Muscle layer of colon (tissue), 2 donors: Measurements from ENCODE around the gene TMEM132C.

Experiments used
- H3K27ac ChIP-seq: one replicate; pipeline ENCODE4 v1.7.0; 2013; ENCODE audit warnings: low read depth, mild to moderate bottlenecking, low read length, moderate library complexity
- H3K27me3 ChIP-seq, 2 donors: one replicate each; pipeline ENCODE4 v1.7.0; 2013; ENCODE audit warnings: low read length in 2 of 2, mild to moderate bottlenecking in 2 of 2; ENCODE audit not compliant: insufficient read depth in 2 of 2, control insufficient read depth in 1 of 2
- H3K36me3 ChIP-seq: one replicate; pipeline ENCODE4 v1.7.0; 2013; ENCODE audit warnings: mild to moderate bottlenecking, low read length; ENCODE audit not compliant: insufficient read depth
- H3K4me1 ChIP-seq: one replicate; pipeline ENCODE4 v1.7.0; 2013; ENCODE audit warnings: mild to moderate bottlenecking, low read length; ENCODE audit not compliant: insufficient read depth
- H3K4me3 ChIP-seq, 2 donors: one replicate each; pipeline ENCODE4 v1.7.0; 2013; ENCODE audit warnings: low read length in 2 of 2, low read depth in 1 of 2, mild to moderate bottlenecking in 1 of 2, moderate library complexity in 1 of 2
- H3K9ac ChIP-seq: one replicate; pipeline ENCODE4 v1.7.0; 2013; ENCODE audit warnings: low read length
- H3K9me3 ChIP-seq: one replicate; pipeline ENCODE4 v1.7.0; 2013; ENCODE audit warnings: mild to moderate bottlenecking, low read length
- donor health status: abdominal sarcoma.
- donor health status: Adenocarcinoma of cecum.

The TMEM132C gene

DNA sequence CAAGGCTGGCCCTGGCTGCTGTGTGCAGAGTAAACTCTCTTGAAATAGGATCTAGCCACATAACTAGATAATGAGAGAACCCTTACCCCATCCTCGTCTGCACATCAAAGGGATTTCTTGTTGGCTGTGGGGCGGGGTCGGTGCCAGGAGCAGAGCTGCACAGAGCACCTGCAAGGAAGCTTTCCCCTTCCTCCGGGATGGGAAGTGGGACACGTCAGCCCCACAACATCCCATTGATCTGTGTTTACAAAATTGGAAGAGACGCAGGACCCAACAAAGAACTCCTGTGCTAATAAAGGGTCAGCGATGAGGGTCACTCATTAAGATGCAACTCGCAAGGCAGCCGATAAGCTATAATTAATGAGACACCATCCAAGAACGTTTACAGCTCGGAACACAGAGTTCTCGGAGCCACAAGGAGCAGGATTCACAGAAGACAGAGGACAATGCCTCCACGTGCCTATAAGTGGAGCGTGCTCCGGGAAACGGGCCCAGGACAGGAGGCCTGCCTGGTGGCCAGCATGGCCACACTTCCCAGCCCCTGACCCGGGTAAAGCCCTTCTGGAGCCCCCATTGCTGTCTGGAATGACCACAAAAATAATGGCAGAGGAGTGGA is 385.3 kb downstream of the TMEM132C start:
- Histone ChIP-seq H3K4me3 (no peak overlapping the region), H3K9me3 (no peaks in the 10 kb centered on the region), H3K36me3 (no peaks in the 10 kb centered on the region), H3K9ac (no peak overlapping the region), H3K27ac (no peak overlapping the region), H3K4me1 (no peaks in the 10 kb centered on the region), H3K27me3 (no peaks in the 10 kb centered on the region)

DNA sequence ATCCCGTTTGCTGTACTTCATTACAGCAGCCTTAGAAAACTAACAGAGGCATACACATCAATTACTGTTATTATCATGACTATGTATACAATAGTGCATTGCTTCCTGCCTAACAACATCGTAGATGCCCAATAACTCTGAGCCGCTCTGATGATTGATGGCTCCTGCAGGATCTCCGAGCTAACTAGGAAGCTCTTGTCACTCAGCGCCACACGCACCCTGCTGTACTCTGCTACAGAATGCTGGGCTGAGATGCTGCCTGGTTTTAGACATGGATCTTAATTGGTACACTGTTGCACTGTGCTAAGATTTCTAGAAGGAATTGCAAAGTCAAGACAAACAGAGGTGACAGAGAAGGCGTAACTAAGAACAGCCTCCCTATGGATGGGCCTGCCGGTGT is 387.5 kb downstream of the TMEM132C start:
- Histone ChIP-seq H3K36me3 (no peaks in the 10 kb centered on the region), H3K9ac (no peak overlapping the region), H3K9me3 (no peaks in the 10 kb centered on the region), H3K4me1 (no peaks in the 10 kb centered on the region), H3K4me3 (no peak overlapping the region), H3K27me3 (no peaks in the 10 kb centered on the region), H3K27ac (no peak overlapping the region)

DNA sequence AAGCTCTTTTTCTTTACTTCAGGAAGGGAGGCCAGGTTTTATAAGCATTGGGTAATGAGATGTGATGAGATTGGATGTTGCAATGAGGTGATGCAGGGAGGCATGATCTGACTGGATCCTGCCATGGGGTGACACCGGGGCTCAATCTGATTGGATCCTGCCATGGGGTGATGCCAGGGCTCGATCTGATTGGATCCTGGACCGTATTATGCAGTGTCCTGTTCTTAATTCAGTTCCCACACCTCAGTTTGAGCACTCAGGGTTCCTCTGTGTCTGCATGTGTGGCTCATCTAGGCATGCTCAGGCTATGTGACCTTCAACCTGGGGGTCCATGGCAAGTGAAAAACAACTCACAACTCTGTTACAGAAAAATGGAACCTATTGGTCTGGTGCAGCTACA is 390.4 kb downstream of the TMEM132C start:
- Histone ChIP-seq H3K4me3 (no peak overlapping the region), H3K27ac (no peak overlapping the region), H3K36me3 (no peaks in the 10 kb centered on the region), H3K27me3 (no peaks in the 10 kb centered on the region), H3K9ac (no peak overlapping the region), H3K4me1 (no peaks in the 10 kb centered on the region), H3K9me3 (no peaks in the 10 kb centered on the region)

DNA sequence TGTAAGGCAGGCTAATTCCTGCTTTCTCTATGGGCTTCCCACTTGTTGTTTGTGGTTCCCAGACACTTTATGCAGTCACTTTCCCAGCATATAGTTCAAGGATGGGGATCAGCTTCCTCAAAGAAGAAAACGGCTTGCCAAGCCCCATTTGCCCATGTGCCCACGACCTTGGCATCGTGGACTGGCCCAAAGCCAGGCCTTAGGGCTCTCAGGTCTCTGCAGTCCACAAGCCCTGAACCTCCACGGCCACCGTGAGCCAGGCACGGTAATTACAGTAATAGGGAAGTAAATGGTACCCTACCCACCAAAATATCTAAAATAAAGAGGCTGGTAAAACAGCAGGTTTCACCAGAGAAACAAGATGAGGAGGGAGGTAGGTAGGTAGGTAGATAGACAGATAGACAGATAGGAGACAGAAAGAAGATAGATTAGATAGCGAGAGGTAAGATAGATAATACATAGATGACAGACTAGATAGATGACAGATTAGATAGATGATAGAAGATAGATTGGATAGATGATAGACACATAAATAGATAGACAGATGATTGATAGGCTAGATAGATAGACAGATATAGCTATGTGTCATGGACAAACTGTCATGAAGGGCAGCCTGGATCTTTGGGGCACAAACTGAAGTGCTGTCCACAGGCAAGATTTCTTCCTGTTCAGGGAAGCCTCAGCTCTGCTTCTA is 393.7 kb downstream of the TMEM132C start:
- H3K36me3 ChIP-seq = no peaks in the 10 kb centered on the region
- H3K9ac ChIP-seq = no peak overlapping the region
- no peaks in the 10 kb centered on the region for H3K27me3 ChIP-seq
- no peak overlapping the region for H3K27ac ChIP-seq
- no peaks in the 10 kb centered on the region for H3K9me3 ChIP-seq
- H3K4me3 ChIP-seq = no peak overlapping the region
- H3K4me1 ChIP-seq = no peaks in the 10 kb centered on the region

DNA sequence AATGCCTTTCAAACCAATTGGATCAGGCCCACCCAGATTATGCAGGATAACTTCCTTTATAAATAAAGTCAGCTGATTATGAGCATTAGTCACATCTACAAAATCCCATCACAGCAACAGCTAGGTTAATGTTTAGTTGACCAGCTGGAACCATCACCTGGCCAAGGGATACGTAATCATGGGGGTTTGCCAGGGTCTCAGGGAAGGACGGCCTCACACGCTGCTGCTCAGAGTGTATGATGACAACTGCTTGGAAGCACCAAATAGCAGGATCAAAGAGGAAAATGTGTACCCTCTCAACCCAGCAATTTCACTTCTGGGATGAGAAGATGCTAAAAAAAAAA is 394.2 kb downstream of the TMEM132C start:
- no peaks in the 10 kb centered on the region for H3K36me3 ChIP-seq
- no peaks in the 10 kb centered on the region for H3K9me3 ChIP-seq
- H3K9ac ChIP-seq = no peak overlapping the region
- H3K4me3 ChIP-seq = no peak overlapping the region
- H3K4me1 ChIP-seq = no peaks in the 10 kb centered on the region
- H3K27me3 ChIP-seq = no peaks in the 10 kb centered on the region
- no peak overlapping the region for H3K27ac ChIP-seq

DNA sequence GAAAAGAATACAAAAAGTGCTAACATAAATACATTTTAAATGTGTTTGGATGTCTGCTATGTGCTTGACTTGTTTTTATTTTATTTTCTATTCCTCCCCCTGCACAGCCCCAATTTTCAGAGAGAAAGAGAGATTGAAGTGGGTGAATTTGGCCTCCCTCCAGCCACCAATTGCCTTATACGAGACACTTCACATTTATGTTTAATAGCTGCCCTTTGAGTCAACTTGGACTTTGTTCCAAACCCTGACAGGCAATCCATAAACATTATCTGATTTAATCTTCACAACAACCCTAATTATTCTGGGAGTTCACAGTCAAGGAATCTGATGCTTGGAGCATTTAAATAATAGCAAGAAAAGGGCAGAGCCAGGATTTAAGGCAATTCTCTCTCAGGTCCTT is 395.1 kb downstream of the TMEM132C start:
- Histone ChIP-seq H3K4me1 (no peaks in the 10 kb centered on the region), H3K9ac (no peak overlapping the region), H3K27ac (no peak overlapping the region), H3K27me3 (no peaks in the 10 kb centered on the region), H3K9me3 (no peaks in the 10 kb centered on the region), H3K4me3 (no peak overlapping the region), H3K36me3 (no peaks in the 10 kb centered on the region)

DNA sequence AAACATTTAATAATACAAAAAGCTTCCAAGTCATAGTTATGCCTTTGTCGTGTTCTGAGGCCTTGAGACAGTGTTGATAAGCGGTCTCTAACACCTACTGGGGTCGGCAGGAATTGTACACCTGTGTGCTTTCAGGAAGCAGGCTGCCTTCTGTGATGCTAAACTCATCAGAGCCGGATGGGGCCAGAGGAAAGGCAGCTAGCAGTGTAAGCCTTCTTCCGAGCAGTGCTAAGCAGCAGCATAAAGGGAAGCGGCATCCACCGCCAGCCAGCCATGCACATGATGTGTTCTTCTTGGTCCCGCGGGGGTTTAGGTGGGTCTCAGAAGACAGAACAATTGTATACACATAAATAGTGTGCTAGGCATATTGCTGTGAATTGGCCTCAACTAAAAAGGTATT is 397.5 kb downstream of the TMEM132C start:
- Histone ChIP-seq H3K4me1 (no peaks in the 10 kb centered on the region), H3K4me3 (no peak overlapping the region), H3K36me3 (no peaks in the 10 kb centered on the region), H3K27me3 (no peaks in the 10 kb centered on the region), H3K9ac (no peak overlapping the region), H3K9me3 (no peaks in the 10 kb centered on the region), H3K27ac (no peak overlapping the region)

DNA sequence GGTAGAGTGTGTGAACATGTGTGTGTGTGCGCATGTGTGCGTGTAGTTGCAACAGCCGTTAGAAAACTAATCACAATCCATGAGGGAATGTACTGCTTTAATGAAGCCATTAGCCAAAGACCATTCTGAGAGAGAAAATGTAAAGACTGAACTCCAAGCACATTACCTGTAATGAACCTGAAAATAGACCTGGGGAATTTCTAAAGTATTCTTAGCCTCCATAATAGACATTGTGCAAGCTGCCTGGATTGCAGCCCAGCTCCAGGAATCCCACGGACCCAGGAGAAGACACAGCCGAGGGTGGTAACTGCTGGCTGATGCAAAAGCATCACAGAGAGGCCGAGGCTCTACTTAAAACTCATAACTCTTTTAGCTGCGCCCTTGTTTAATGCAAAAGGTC is 400.2 kb downstream of the TMEM132C start:
- Histone ChIP-seq H3K9me3 (no peaks in the 10 kb centered on the region), H3K4me1 (no peaks in the 10 kb centered on the region), H3K4me3 (no peak overlapping the region), H3K9ac (no peak overlapping the region), H3K36me3 (no peaks in the 10 kb centered on the region), H3K27me3 (no peaks in the 10 kb centered on the region), H3K27ac (no peak overlapping the region)

DNA sequence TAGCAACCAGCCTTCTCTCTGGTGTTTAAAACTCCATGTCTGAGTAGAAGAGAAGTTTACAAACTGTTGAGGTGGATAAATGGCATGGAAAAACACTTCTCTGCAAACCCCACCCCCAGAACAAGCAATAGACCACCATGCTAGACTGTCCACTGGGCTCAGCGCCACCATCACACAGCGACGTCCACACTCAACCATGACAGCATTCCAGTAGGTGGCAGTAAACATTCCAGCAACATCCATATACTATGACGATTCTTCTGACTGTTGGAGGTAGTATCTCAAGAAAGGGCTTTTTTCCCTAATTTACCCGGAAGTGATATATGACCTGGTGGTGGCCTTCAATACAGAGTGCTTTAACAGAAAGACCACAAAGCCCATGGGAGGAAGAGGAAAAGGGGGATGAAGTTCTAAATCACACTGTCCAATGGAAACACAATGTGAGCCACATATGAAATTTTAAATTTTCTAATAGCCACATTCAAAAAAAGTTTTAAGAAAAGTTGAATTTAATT is 404.6 kb downstream of the TMEM132C start:
- no peaks in the 10 kb centered on the region for H3K4me1 ChIP-seq
- no peak overlapping the region for H3K27ac ChIP-seq
- H3K4me3 ChIP-seq = no peak overlapping the region
- no peaks in the 10 kb centered on the region for H3K36me3 ChIP-seq
- H3K9me3 ChIP-seq = no peaks in the 10 kb centered on the region
- H3K9ac ChIP-seq = no peak overlapping the region
- no peaks in the 10 kb centered on the region for H3K27me3 ChIP-seq

DNA sequence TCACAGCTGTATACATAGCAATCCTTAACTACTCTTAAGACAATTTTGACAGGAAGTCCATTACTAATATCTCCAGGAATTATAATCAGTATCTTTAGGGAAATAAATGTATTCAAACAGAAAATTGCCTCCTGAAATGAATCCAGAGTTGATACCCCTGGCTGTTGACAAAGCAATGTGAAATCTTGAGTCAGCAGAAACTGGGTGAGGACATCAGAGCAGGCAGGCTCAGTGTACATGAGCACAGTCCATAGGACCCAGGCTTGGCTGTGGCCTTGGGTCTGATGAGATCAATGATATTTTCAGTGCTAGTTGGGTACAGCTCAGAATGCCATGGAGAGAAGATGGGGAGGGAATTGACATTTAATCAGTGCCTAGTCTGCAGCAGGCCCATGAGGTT is 405.5 kb downstream of the TMEM132C start:
- Histone ChIP-seq H3K9me3 (no peaks in the 10 kb centered on the region), H3K4me1 (no peaks in the 10 kb centered on the region), H3K27ac (no peak overlapping the region), H3K9ac (no peak overlapping the region), H3K36me3 (no peaks in the 10 kb centered on the region), H3K27me3 (no peaks in the 10 kb centered on the region), H3K4me3 (no peak overlapping the region)

DNA sequence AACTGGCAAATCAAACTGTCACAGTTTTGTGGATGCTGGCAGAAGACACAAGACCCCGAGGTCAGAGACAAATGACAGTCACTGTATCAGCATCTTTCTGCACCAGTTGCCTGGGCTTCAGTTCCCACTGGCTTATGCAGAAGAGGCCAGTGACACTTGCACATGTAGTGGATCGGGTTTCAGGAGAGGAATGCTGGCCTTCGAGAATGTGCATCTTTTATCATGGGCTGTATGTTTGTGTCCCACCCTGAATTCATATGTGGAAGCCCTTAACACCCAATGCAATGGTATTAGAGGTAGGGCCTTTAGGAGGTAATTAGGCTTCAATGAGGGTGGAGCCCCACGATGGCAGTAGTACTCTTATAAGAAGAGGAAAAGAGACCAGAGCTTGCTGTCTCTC is 405.9 kb downstream of the TMEM132C start:
- H3K4me1 ChIP-seq = no peaks in the 10 kb centered on the region
- H3K36me3 ChIP-seq = no peaks in the 10 kb centered on the region
- H3K27ac ChIP-seq = no peak overlapping the region
- no peaks in the 10 kb centered on the region for H3K27me3 ChIP-seq
- H3K9me3 ChIP-seq = no peaks in the 10 kb centered on the region
- H3K4me3 ChIP-seq = no peak overlapping the region
- no peak overlapping the region for H3K9ac ChIP-seq

DNA sequence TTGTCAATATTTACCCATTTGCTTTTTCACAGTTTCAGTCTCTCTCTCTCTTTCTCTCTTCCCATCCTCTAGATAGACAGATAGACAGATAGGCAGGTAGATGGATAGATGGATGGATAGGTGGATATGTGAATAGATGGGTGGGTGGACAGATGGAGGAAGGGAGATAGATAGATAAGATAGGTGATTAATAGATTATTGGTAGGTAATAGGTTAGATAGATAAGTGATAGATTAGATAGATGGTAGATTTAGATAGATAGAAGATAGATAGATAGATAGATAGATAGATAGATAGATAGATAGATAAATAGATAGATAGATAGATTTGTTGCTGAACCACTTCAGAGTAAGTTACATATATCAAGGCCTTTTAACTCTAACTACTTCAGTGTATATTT is 408.6 kb downstream of the TMEM132C start:
- H3K36me3 ChIP-seq = no peaks in the 10 kb centered on the region
- H3K27ac ChIP-seq = no peak overlapping the region
- no peaks in the 10 kb centered on the region for H3K27me3 ChIP-seq
- no peak overlapping the region for H3K9ac ChIP-seq
- no peaks in the 10 kb centered on the region for H3K4me1 ChIP-seq
- no peaks in the 10 kb centered on the region for H3K9me3 ChIP-seq
- H3K4me3 ChIP-seq = no peak overlapping the region
